Tibial nerve (tissue), 4 donors: Measurements from ENCODE around the gene GPRIN1.

ENCODE experiments used
- CTCF ChIP-seq, 5 experiments: fragments of 200-600 bp in 3 of 5; fragments of 450-650 bp in 2 of 5; sonication (generic) in 3 of 5; IDR thresholded peaks; one replicate each; pipeline ENCODE4 v1.5.1; 2016 to 2019; ENCODE audit warnings: antibody characterized with exemption in 5 of 5, mild to moderate bottlenecking in 3 of 5, moderate library complexity in 2 of 5
- EP300 ChIP-seq, 2 donors: sonication (generic); formaldehyde crosslinking; IDR thresholded peaks; one replicate each; pipeline ENCODE4 v1.6.1; 2017; ENCODE audit warnings: antibody characterized with exemption in 2 of 2, mild to moderate bottlenecking in 1 of 2
- POLR2A ChIP-seq, 2 donors: fragments of 450-650 bp; IDR thresholded peaks; one replicate each; pipeline ENCODE4 v1.6.1; 2017; ENCODE audit warnings: antibody characterized with exemption in 2 of 2, mild to moderate bottlenecking in 2 of 2, moderate library complexity in 2 of 2

GRCh38 chr5:176637556-176637955, 27.6 kb upstream of the GPRIN1 start:
- TF ChIP-seq CTCF (IDR thresholded peaks at IDR 0.05) (no peak), EP300 (IDR thresholded peaks at IDR 0.05) (no peak), POLR2A (IDR thresholded peaks at IDR 0.05) (no peak)
